Endothelial cell of umbilical vein (primary cell): ENCODE results near the gene PROM1. TPM values are rescaled to one million over a fixed set of nuclear protein-coding genes. Genes with fewer than 3 reads are reported as not detected.

Source experiments
- BruUV-seq: library from RNA; stranded (reverse); fragments of 400-500 nt; replicated peaks from 2 replicates; lab custom pipeline; 2021; lab: Mats Ljungman, UMichigan
- CTCF ChIA-PET: fragments of 300-600, 350-600 bp; sonication (Branson Sonifier 250); formaldehyde crosslinking; loops from one replicate; lab custom pipeline; 2021; ENCODE audit warnings: antibody characterized with exemption, inconsistent platforms; lab: Charles Lee
- POLR2A ChIA-PET: fragments of 300-600, 350-600 bp; sonication (Branson Sonifier 250); formaldehyde crosslinking; loops from one replicate; lab custom pipeline; 2021; ENCODE audit warnings: antibody characterized with exemption, inconsistent platforms; lab: Charles Lee
- DNase-seq: peaks from one replicate; pipeline ENCODE4 v3.0.0-alpha.2; 2011; ENCODE audit warnings: low read depth, low spot score
- FAIRE-seq: peaks from 2 replicates; lab custom pipeline; 2011; peaks lifted over from hg19 to GRCh38; lab: Jason Lieb, UNC
- H2AFZ ChIP-seq: 2 replicates; pipeline ENCODE4 v1.6.0; 2012; ENCODE audit warnings: low read depth, low read length, control low read depth, inconsistent platforms
- H3K27ac ChIP-seq: 2 replicates; pipeline ENCODE4 v1.5.1; 2011; ENCODE audit warnings: low read depth, mild to moderate bottlenecking, control low read depth, low read length, moderate library complexity; ENCODE audit not compliant: insufficient read depth
- H3K27me3 ChIP-seq, 2 experiments: 2 replicates each; pipeline versions ENCODE4 v1.6.0 to v1.6.1; 2011; ENCODE audit warnings: low read length in 2 of 2, mixed read lengths in 1 of 2; ENCODE audit not compliant: control insufficient read depth in 2 of 2, insufficient read depth in 2 of 2
- H3K36me3 ChIP-seq, 2 experiments: 2 replicates in 1 of 2; 3 replicates in 1 of 2; pipeline ENCODE4 v1.5.1; 2011; ENCODE audit warnings: low read length in 2 of 2, mild to moderate bottlenecking in 1 of 2, moderate library complexity in 1 of 2; ENCODE audit not compliant: control insufficient read depth in 2 of 2, insufficient read depth in 2 of 2; ENCODE audit errors: extremely low read depth in 1 of 2
- H3K4me1 ChIP-seq: 3 replicates; pipeline ENCODE4 v1.5.1; 2011; ENCODE audit warnings: mild to moderate bottlenecking, low read length; ENCODE audit not compliant: control insufficient read depth, insufficient read depth; ENCODE audit errors: extremely low read depth
- H3K4me2 ChIP-seq: 2 replicates; pipeline ENCODE4 v1.6.1; 2011; ENCODE audit warnings: low read length, control low read depth, mixed read lengths; ENCODE audit not compliant: insufficient read depth
- H3K4me3 ChIP-seq, 3 experiments: fragments of 200-600 bp in 1 of 3; sonication (generic), shearing (Covaris generic) in 1 of 3; replicated peaks in 1 of 3; 2 replicates each; pipeline ENCODE4 v1.5.1; 2011 to 2016; ENCODE audit warnings: control low read depth in 3 of 3, low read length in 3 of 3, mild to moderate bottlenecking in 2 of 3, inconsistent platforms in 1 of 3, low read depth in 1 of 3, moderate library complexity in 1 of 3; ENCODE audit not compliant: insufficient read depth in 1 of 3
- H3K79me2 ChIP-seq: 2 replicates; pipeline ENCODE4 v1.6.0; 2012; ENCODE audit warnings: low read length, inconsistent platforms; ENCODE audit not compliant: control insufficient read depth, insufficient read depth
- H3K9ac ChIP-seq: replicated peaks from 2 replicates; pipeline ENCODE3; 2011; ENCODE audit warnings: low read length, control low read depth; ENCODE audit not compliant: insufficient read depth; ENCODE audit errors: extremely low read depth
- H3K9me1 ChIP-seq: replicated peaks from 3 replicates; pipeline ENCODE4 v1.6.0; 2011; ENCODE audit warnings: mild to moderate bottlenecking, low read length; ENCODE audit not compliant: control insufficient read depth, insufficient read depth; ENCODE audit errors: extremely low read depth
- H3K9me3 ChIP-seq: replicated peaks from 2 replicates; pipeline ENCODE4 v1.5.1; 2012; ENCODE audit warnings: low read length, inconsistent platforms; ENCODE audit not compliant: control insufficient read depth, insufficient read depth
- H4K20me1 ChIP-seq: replicated peaks from 2 replicates; pipeline ENCODE3; 2011; ENCODE audit warnings: mild to moderate bottlenecking, low read length; ENCODE audit not compliant: control insufficient read depth, insufficient read depth; ENCODE audit errors: extremely low read depth
- CTCF ChIP-seq, 2 donors: IDR thresholded peaks; 1 replicate in 1 of 2; 2 replicates in 1 of 2; pipeline ENCODE4 v1.5.1; 2011; ENCODE audit warnings: low read length in 2 of 2, mild to moderate bottlenecking in 2 of 2, moderate library complexity in 2 of 2, control low read depth in 1 of 2, inconsistent platforms in 1 of 2, low read depth in 1 of 2; ENCODE audit not compliant: insufficient read depth in 1 of 2; ENCODE audit errors: extremely low read depth in 1 of 2
- EZH2 ChIP-seq: IDR thresholded peaks from 2 replicates; pipeline ENCODE4 v1.6.1; 2012; ENCODE audit warnings: borderline replicate concordance, low read depth, mild to moderate bottlenecking, moderate library complexity, low read length, inconsistent platforms; ENCODE audit not compliant: severe bottlenecking
- FOS ChIP-seq: IDR thresholded peaks from 2 replicates; pipeline ENCODE4 v1.6.1; 2011; ENCODE audit warnings: mild to moderate bottlenecking, low read length, moderate library complexity, borderline replicate concordance; ENCODE audit not compliant: insufficient read depth
- GATA2 ChIP-seq: IDR thresholded peaks from 2 replicates; pipeline ENCODE4 v1.7.0; 2011; ENCODE audit warnings: low read depth, mild to moderate bottlenecking, moderate library complexity, mixed read lengths, low read length; ENCODE audit not compliant: insufficient read length, insufficient read depth
- JUN ChIP-seq: IDR thresholded peaks from 2 replicates; pipeline ENCODE4 v1.6.1; 2011; ENCODE audit warnings: borderline replicate concordance, low read depth; ENCODE audit not compliant: insufficient read length, insufficient read depth
- MYC ChIP-seq: IDR thresholded peaks from one replicate; pipeline ENCODE4 v1.6.1; 2011; ENCODE audit warnings: mild to moderate bottlenecking, low read depth, low read length
- POLR2A ChIP-seq: IDR thresholded peaks from 2 replicates; pipeline ENCODE4 v1.6.1; 2012; ENCODE audit warnings: low read depth, mild to moderate bottlenecking, control low read depth, low read length
- POLR2AphosphoS5 ChIP-seq: IDR thresholded peaks from 2 replicates; pipeline ENCODE4 v1.6.1; 2012; ENCODE audit warnings: low read depth, mild to moderate bottlenecking, control low read depth, low read length, moderate library complexity; ENCODE audit not compliant: insufficient read depth
- dilution Hi-C: fragments of 300-500 bp; cut with MboI; formaldehyde crosslinking; loops from one replicate; pipeline ENCODE4 v1.15.0; 2019; ENCODE audit warnings: low sequenced_read_pairs; ENCODE audit not compliant: extremely low pct_ligation_motif_present
- intact Hi-C: fragments of 100-400 bp; cut with micrococcal nuclease; formaldehyde crosslinking; loops from one replicate; pipeline ENCODE4 v1.10.0; 2022
- polyA plus RNA-seq, 4 experiments: library from polyadenylated mRNA; depleted of rRNA in 3 of 4; stranded (reverse) in 3 of 4; unstranded in 1 of 4; fragments of >200 nt; gene quantifications; 2 replicates each; pipeline versions ENCODE4 v1.2.1 to v1.2.3, GENCODE V29; 2011 to 2012; ENCODE audit warnings: missing spikeins in 1 of 4
- total RNA-seq: library from RNA; stranded (reverse); gene quantifications from 2 replicates; pipeline ENCODE4 v1.2.3, GENCODE V29; 2021
- TF ChIP-seq, protein P1 (sequence below): IDR thresholded peaks from 2 replicates; pipeline ENCODE4 v1.6.1; 2011; ENCODE audit not compliant: insufficient read depth, insufficient read length

The PROM1 gene
- total and polyA plus RNA-seq, 2 donors (not counting 3 experiments of a cell fraction or from before 2014, with no cell fraction given) = 0.36 to 1.7 TPM

GRCh38 chr4:15938182-15938581, 145.6 kb downstream of the PROM1 start:
- no peaks in the 10 kb centered on the region for H3K9me3 ChIP-seq
- FAIRE-seq (no peak), DNase-seq (no peak)
- intact Hi-C loops (no loop called here), dilution Hi-C loops (no loop called here)
- no peaks in the 10 kb centered on the region for H3K36me3 ChIP-seq
- H4K20me1 ChIP-seq = no peaks in the 10 kb centered on the region
- BruUV-seq = no TSS peak
- H3K4me1 ChIP-seq = no peaks in the 10 kb centered on the region
- H3K9ac ChIP-seq = no peak overlapping the region
- ChIA-PET CTCF (interaction anchor here (1.1 to 2.1 kb wide), 3 partner anchors 18 to 56 kb away, joined by 5 to 7 read pairs (median 6); no protein-coding TSS in a partner anchor), POLR2A (no interaction called here)
- H2AFZ ChIP-seq = no peak overlapping the region
- H3K4me2 ChIP-seq = no peak overlapping the region
- no peaks in the 10 kb centered on the region for H3K9me1 ChIP-seq
- H3K27ac ChIP-seq = no peak overlapping the region
- H3K4me3 ChIP-seq = no peak overlapping the region
- H3K79me2 ChIP-seq = no peaks in the 10 kb centered on the region
- H3K27me3 ChIP-seq = peaks cover 0 to 7% of the 10 kb centered on the region in 2 experiments
- TF ChIP-seq JUN (no peak), MYC (no peak), POLR2AphosphoS5 (no peak), EZH2 (no peak), CTCF (IDR thresholded peaks at IDR 0.05; ENCODE audit: extremely low read depth in 1 of 2, insufficient read depth in 1 of 2, low read depth in 1 of 2, low read length in 2 of 2) (no peak), POLR2A (no peak), GATA2 (no peak), FOS (no peak)
- TF ChIP-seq, protein P1, sequence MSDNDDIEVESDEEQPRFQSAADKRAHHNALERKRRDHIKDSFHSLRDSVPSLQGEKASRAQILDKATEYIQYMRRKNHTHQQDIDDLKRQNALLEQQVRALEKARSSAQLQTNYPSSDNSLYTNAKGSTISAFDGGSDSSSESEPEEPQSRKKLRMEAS = no peak
